A549 (cell line): ENCODE measurements around the gene STOML3.

Source experiments
- POLR2A ChIP-seq: IDR thresholded peaks from 2 replicates; pipeline ENCODE4 v1.6.1; 2012; ENCODE audit warnings: mild to moderate bottlenecking, low read length
- RAD21 ChIP-seq, 2 experiments: fragments of >200 bp in 1 of 2; sonication (Bioruptor Twin) in 1 of 2; formaldehyde crosslinking in 1 of 2; IDR thresholded peaks in 1 of 2; conservative IDR thresholded peaks in 1 of 2; 2 replicates in 1 of 2; 3 replicates in 1 of 2; pipeline ENCODE4 v1.6.1; 2012 to 2018; ENCODE audit warnings: inconsistent platforms in 1 of 2
- REST ChIP-seq: fragments of 200-600 bp; sonication (generic); IDR thresholded peaks from 2 replicates; pipeline ENCODE4 v1.6.1; 2016; ENCODE audit warnings: antibody characterized with exemption, mild to moderate bottlenecking, moderate library complexity
- SREBF2 ChIP-seq: fragments of 450-650 bp; IDR thresholded peaks from 2 replicates; pipeline ENCODE4 v1.6.1; 2014; ENCODE audit warnings: mild to moderate bottlenecking, moderate library complexity
- TF ChIP-seq, protein P1 (sequence below): fragments of >200 bp; sonication (Bioruptor Twin); formaldehyde crosslinking; IDR thresholded peaks from 3 replicates; pipeline ENCODE4 v1.5.1; 2016

- TF ChIP-seq POLR2A (no peak), REST (no peak), RAD21 (conservative IDR thresholded peaks at IDR 0.05 in 1 of 2, IDR thresholded peaks at IDR 0.05 in 1 of 2) (no peak), SREBF2 (no peak)
- TF ChIP-seq, protein P1, sequence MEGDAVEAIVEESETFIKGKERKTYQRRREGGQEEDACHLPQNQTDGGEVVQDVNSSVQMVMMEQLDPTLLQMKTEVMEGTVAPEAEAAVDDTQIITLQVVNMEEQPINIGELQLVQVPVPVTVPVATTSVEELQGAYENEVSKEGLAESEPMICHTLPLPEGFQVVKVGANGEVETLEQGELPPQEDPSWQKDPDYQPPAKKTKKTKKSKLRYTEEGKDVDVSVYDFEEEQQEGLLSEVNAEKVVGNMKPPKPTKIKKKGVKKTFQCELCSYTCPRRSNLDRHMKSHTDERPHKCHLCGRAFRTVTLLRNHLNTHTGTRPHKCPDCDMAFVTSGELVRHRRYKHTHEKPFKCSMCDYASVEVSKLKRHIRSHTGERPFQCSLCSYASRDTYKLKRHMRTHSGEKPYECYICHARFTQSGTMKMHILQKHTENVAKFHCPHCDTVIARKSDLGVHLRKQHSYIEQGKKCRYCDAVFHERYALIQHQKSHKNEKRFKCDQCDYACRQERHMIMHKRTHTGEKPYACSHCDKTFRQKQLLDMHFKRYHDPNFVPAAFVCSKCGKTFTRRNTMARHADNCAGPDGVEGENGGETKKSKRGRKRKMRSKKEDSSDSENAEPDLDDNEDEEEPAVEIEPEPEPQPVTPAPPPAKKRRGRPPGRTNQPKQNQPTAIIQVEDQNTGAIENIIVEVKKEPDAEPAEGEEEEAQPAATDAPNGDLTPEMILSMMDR: no peak
Measured at GRCh38 chr13:38941353-38941945, 49.2 kb downstream of the STOML3 start.
